NOMO-1 treated with dmso at 0.1 percent for 144 hours (cell line): Measurements from ENCODE around the gene BRCA1.

Experiments used
- DNase-seq: peaks from one replicate; lab custom pipeline; 2025; ENCODE audit not compliant: unreplicated experiment; lab: John Stamatoyannopoulos, UW

BRCA1 gene

GRCh38 chr17:43025766-43026537 is 99.2 kb downstream of the BRCA1 start:
- no peak for DNase-seq

GRCh38 chr17:43025290-43025657 is 99.9 kb downstream of the BRCA1 start:
- no peak for DNase-seq

GRCh38 chr17:43024407-43025289 is 100.5 kb downstream of the BRCA1 start, which contains the start of gene RND2:
TSS of gene RND2 (plus strand) at chr17:43025231. CDS start at chr17:43025348, 117 bp downstream.
- DNase-seq = peak; percentile 86

- peak; percentile 65 for DNase-seq
Observed at GRCh38 chr17:43021741-43022512, 103.2 kb downstream of the BRCA1 start, which contains the start of gene VAT1. TSS of gene VAT1 (minus strand) at chr17:43022385. CDS start at chr17:43022322, 63 bp downstream.

GRCh38 chr17:43020789-43021740 is 104.1 kb downstream of the BRCA1 start:
- no peak for DNase-seq

- no peak for DNase-seq
Observed at GRCh38 chr17:43020030-43020621, 105.0 kb downstream of the BRCA1 start.

GRCh38 chr17:43019418-43019817 is 105.7 kb downstream of the BRCA1 start:
- DNase-seq = no peak

- DNase-seq = peak; percentile 54
Observed at GRCh38 chr17:43018932-43019331, 106.2 kb downstream of the BRCA1 start.

GRCh38 chr17:43018008-43018853 is 106.9 kb downstream of the BRCA1 start:
- no peak for DNase-seq

GRCh38 chr17:43016216-43016615 is 108.9 kb downstream of the BRCA1 start:
- no peak for DNase-seq

GRCh38 chr17:43015579-43015978 is 109.6 kb downstream of the BRCA1 start:
- DNase-seq = no peak

GRCh38 chr17:43014649-43015542 is 110.3 kb downstream of the BRCA1 start:
- no peak for DNase-seq

GRCh38 chr17:43014020-43014648 is 111.0 kb downstream of the BRCA1 start:
- DNase-seq = no peak

- DNase-seq = no peak
Observed at GRCh38 chr17:43013296-43013695, 111.9 kb downstream of the BRCA1 start.

GRCh38 chr17:43011728-43012472 is 113.3 kb downstream of the BRCA1 start:
- DNase-seq = no peak

GRCh38 chr17:43010667-43011308 is 114.4 kb downstream of the BRCA1 start:
- DNase-seq = no peak
